Esophagus squamous epithelium (tissue), 5 donors: ENCODE measurements around the gene KCTD14. TPM values are rescaled to one million over a fixed set of nuclear protein-coding genes. Genes with fewer than 3 reads are reported as not detected.

Experiments used
- DNase-seq: peaks from one replicate; lab custom pipeline; 2025; lab: John Stamatoyannopoulos, UW
- H3K27ac ChIP-seq, 4 donors: fragments of 200-600 bp; sonication (generic); one replicate each; pipeline ENCODE4 v1.5.1; 2016 to 2019; ENCODE audit warnings: mild to moderate bottlenecking in 1 of 4
- H3K27me3 ChIP-seq, 4 donors: fragments of 200-600 bp; sonication (generic); 1 replicate in 3 of 4; 2 replicates in 1 of 4; pipeline versions ENCODE4 v1.5.1 to v1.6.0; 2017 to 2021; ENCODE audit warnings: antibody characterized with exemption in 1 of 4
- H3K36me3 ChIP-seq, 3 donors: fragments of 200-600 bp; sonication (generic); one replicate each; pipeline ENCODE4 v1.5.1; 2016 to 2019
- H3K4me1 ChIP-seq, 3 donors: fragments of 200-600 bp; sonication (generic); one replicate each; pipeline ENCODE4 v1.5.1; 2017 to 2019
- H3K4me3 ChIP-seq, 4 donors: fragments of 200-600 bp; sonication (generic); 1 replicate in 3 of 4; 2 replicates in 1 of 4; pipeline ENCODE4 v1.5.1; 2016 to 2019; ENCODE audit warnings: mild to moderate bottlenecking in 2 of 4, moderate library complexity in 1 of 4
- H3K9me3 ChIP-seq, 3 donors: fragments of 200-600 bp; sonication (generic); one replicate each; pipeline ENCODE4 v1.5.1; 2016 to 2019
- CTCF ChIP-seq, 6 experiments: fragments of 450-650 bp in 4 of 6; fragments of 200-600 bp in 2 of 6; sonication (generic) in 2 of 6; IDR thresholded peaks; one replicate each; pipeline ENCODE4 v1.5.1; 2016 to 2019; ENCODE audit warnings: antibody characterized with exemption in 6 of 6, mild to moderate bottlenecking in 4 of 6, moderate library complexity in 4 of 6
- POLR2A ChIP-seq, 4 donors: fragments of 450-650 bp; IDR thresholded peaks; one replicate each; pipeline ENCODE4 v1.6.1; 2017; ENCODE audit warnings: antibody characterized with exemption in 4 of 4, mild to moderate bottlenecking in 4 of 4, moderate library complexity in 3 of 4
- WGBS, 2 donors: methylation state at CpG; one replicate each; pipeline ENCODE4 v1.1.5; 2018; 5-methylcytosine and 5-hydroxymethylcytosine counted together
- intact Hi-C: fragments of 100-400 bp; cut with DNase I; formaldehyde crosslinking; loops from one replicate; pipeline ENCODE4 v1.15.0; 2022
- total RNA-seq, 4 donors: library from RNA; depleted of rRNA; stranded (reverse); fragments of >200 nt; gene quantifications; one replicate each; pipeline ENCODE4 v1.1.0, GENCODE V29; 2016
- donor health status: DM: yes; HTN: yes; CAD: no.

KCTD14 gene
- total RNA-seq, 4 donors from 2014 or later: 0.49 to 7.7 (median 1.00) TPM

GRCh38 chr11:77967753-77968152 lies 55.3 kb downstream of the KCTD14 start:
- no peak for DNase-seq
- TF ChIP-seq CTCF (IDR thresholded peaks at IDR 0.05) (no peak), POLR2A (IDR thresholded peaks at IDR 0.05) (no peak)
- no peaks in the 10 kb centered on the region for H3K27me3 ChIP-seq
- no peaks in the 10 kb centered on the region for H3K4me1 ChIP-seq
- no peak overlapping the region for H3K27ac ChIP-seq
- intact Hi-C loops: no loop called here
- H3K9me3 ChIP-seq: no peaks in the 10 kb centered on the region
- H3K4me3 ChIP-seq: no peak overlapping the region
- peaks cover 0 to 29% (median 0%) of the 10 kb centered on the region in 3 donors for H3K36me3 ChIP-seq

- Histone ChIP-seq H3K9me3 (no peaks in the 10 kb centered on the region), H3K27ac (no peak overlapping the region), H3K4me1 (no peaks in the 10 kb centered on the region), H3K27me3 (no peaks in the 10 kb centered on the region), H3K36me3 (peaks cover 0 to 25% (median 0%) of the 10 kb centered on the region in 3 donors), H3K4me3 (no peak overlapping the region)
- intact Hi-C loops: no loop called here
- no peak for DNase-seq
- WGBS, 2 donors: 93 to 100% methylated on average over 2 of the region's 2 CpGs
- TF ChIP-seq CTCF (IDR thresholded peaks at IDR 0.05): no peak
- TF ChIP-seq POLR2A (IDR thresholded peaks at IDR 0.05): no peak
These were observed 56.0 kb downstream of the KCTD14 start for GRCh38 chr11:77967121-77967520.

GRCh38 chr11:77966338-77966737 lies 56.7 kb downstream of the KCTD14 start:
- no peak for DNase-seq
- 72 to 87% methylated on average over 2 of the region's 2 CpGs for WGBS, 2 donors
- H3K4me3 ChIP-seq: no peak overlapping the region
- H3K4me1 ChIP-seq: no peaks in the 10 kb centered on the region
- TF ChIP-seq CTCF (IDR thresholded peaks at IDR 0.05) (no peak), POLR2A (IDR thresholded peaks at IDR 0.05) (no peak)
- no peaks in the 10 kb centered on the region for H3K9me3 ChIP-seq
- H3K36me3 ChIP-seq: peaks cover 0 to 21% (median 0%) of the 10 kb centered on the region in 3 donors
- H3K27ac ChIP-seq: no peak overlapping the region
- intact Hi-C loops: no loop called here
- no peaks in the 10 kb centered on the region for H3K27me3 ChIP-seq

Other genes with a start within 250 kb of the KCTD14 start
- 10 to 100 TPM; 14.7 to 37.8 (median 29.1) TPM for gene RSF1, start 202.6 kb downstream of the KCTD14 start, total RNA-seq
- gene AAMDC, start 202.1 kb downstream of the KCTD14 start, total RNA-seq: 10 to 100 TPM in 1 of 4 donors, 1 to 10 TPM in 2, under 1 TPM in 1; 0.83 to 15.4 (median 2.2) TPM
- gene INTS4, start 28.6 kb downstream of the KCTD14 start, total RNA-seq: 10 to 100 TPM; 12.8 to 21.9 (median 17.9) TPM
- not detected for gene THRSP, start 40.6 kb upstream of the KCTD14 start, total RNA-seq
- 10 to 100 TPM; 67.8 to 86.3 (median 76.0) TPM for gene NDUFC2, start 56.6 kb upstream of the KCTD14 start, total RNA-seq
- gene ALG8, start 116.3 kb upstream of the KCTD14 start, total RNA-seq: 10 to 100 TPM; 13.9 to 30.5 (median 27.3) TPM
- gene KCTD21, start 165.3 kb upstream of the KCTD14 start, total RNA-seq: 10 to 100 TPM in 3 of 4 donors, 1 to 10 TPM in 1; 9.7 to 16.0 (median 11.3) TPM
- gene USP35, start 165.6 kb upstream of the KCTD14 start, total RNA-seq: 1 to 10 TPM; 4.5 to 7.0 (median 6.1) TPM